ENCODE measurements around the gene AJM1.

DNA sequence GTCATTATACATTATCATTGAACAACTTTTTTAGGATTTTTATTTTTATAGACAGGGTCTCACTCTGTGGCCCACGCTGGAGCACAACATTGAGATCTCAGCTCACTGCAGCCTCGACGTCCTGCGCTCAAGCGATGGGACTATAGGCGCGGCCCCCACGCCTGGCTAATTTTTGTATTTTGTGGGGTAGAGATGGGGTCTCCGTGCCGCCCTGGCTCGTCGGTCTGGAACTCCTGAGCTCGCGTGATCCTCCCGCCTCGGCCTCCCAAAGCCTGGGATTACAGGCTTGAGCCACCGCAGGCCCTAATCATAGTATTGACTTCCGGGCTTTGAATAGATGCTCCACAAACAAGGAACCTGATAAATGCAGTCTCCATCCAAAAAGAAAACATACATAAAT lies 25.2 kb downstream of the AJM1 start:
- TF ChIP-seq EZH2 (IDR thresholded peaks at IDR 0.05): no peak
- TF ChIP-seq, protein P1, sequence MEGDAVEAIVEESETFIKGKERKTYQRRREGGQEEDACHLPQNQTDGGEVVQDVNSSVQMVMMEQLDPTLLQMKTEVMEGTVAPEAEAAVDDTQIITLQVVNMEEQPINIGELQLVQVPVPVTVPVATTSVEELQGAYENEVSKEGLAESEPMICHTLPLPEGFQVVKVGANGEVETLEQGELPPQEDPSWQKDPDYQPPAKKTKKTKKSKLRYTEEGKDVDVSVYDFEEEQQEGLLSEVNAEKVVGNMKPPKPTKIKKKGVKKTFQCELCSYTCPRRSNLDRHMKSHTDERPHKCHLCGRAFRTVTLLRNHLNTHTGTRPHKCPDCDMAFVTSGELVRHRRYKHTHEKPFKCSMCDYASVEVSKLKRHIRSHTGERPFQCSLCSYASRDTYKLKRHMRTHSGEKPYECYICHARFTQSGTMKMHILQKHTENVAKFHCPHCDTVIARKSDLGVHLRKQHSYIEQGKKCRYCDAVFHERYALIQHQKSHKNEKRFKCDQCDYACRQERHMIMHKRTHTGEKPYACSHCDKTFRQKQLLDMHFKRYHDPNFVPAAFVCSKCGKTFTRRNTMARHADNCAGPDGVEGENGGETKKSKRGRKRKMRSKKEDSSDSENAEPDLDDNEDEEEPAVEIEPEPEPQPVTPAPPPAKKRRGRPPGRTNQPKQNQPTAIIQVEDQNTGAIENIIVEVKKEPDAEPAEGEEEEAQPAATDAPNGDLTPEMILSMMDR (IDR thresholded peaks at IDR 0.05): no peak
- TF ChIP-seq EZH2phosphoT487 (IDR thresholded peaks at IDR 0.05): no peak
